Parathyroid adenoma (tissue), 2 donors: Measurements from ENCODE around the gene CCDC198.

ENCODE experiments used
- H2AFZ ChIP-seq: fragments of 300-600 bp; sonication (generic); one replicate; pipeline ENCODE4 v1.7.0; 2017; ENCODE audit warnings: antibody characterized with exemption, mild to moderate bottlenecking
- H3K27ac ChIP-seq: fragments of 300-600 bp; sonication (generic); one replicate; pipeline ENCODE4 v1.7.0; 2017
- H3K27me3 ChIP-seq: fragments of 300-600 bp; sonication (generic); one replicate; pipeline ENCODE4 v1.7.0; 2017; ENCODE audit warnings: low read length; ENCODE audit not compliant: control insufficient read depth, insufficient read depth
- H3K36me3 ChIP-seq: fragments of 300-600 bp; sonication (generic); one replicate; pipeline ENCODE4 v1.7.0; 2017; ENCODE audit warnings: low read length; ENCODE audit not compliant: control insufficient read depth, insufficient read depth
- H3K4me1 ChIP-seq: fragments of 300-600 bp; sonication (generic); one replicate; pipeline ENCODE4 v1.7.0; 2017; ENCODE audit warnings: control low read depth
- H3K4me2 ChIP-seq: fragments of 300-600 bp; sonication (generic); one replicate; pipeline ENCODE4 v1.7.0; 2017; ENCODE audit warnings: low read length
- H3K4me3 ChIP-seq: fragments of 300-600 bp; sonication (generic); one replicate; pipeline ENCODE4 v1.7.0; 2017; ENCODE audit warnings: low read depth, low read length
- H3K79me2 ChIP-seq: fragments of 300-600 bp; sonication (generic); one replicate; pipeline ENCODE4 v1.7.0; 2017; ENCODE audit warnings: control low read depth
- H3K9ac ChIP-seq: fragments of 300-600 bp; sonication (generic); one replicate; pipeline ENCODE4 v1.7.0; 2017; ENCODE audit warnings: mild to moderate bottlenecking
- H3K9me3 ChIP-seq: fragments of 300-600 bp; sonication (generic); one replicate; pipeline ENCODE4 v1.7.0; 2017; ENCODE audit warnings: low read length; ENCODE audit not compliant: control insufficient read depth
- TF ChIP-seq, protein P1 (sequence below): fragments of 300-600 bp; sonication (generic); IDR thresholded peaks from one replicate; pipeline ENCODE4 v1.7.0; 2017; ENCODE audit warnings: antibody characterized with exemption, mild to moderate bottlenecking
- donor health status: primary hyperparathyroidism.

CCDC198 gene, protein sequence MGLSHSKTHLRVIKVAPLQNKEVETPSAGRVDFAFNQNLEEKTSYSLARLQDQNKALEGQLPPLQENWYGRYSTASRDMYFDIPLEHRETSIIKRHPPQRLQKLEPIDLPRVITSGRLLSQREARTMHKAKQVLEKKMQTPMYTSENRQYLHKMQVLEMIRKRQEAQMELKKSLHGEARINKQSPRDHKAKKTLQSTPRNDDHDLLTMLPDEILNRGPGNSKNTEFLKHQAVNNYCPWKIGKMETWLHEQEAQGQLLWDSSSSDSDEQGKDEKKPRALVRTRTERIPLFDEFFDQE

DNA sequence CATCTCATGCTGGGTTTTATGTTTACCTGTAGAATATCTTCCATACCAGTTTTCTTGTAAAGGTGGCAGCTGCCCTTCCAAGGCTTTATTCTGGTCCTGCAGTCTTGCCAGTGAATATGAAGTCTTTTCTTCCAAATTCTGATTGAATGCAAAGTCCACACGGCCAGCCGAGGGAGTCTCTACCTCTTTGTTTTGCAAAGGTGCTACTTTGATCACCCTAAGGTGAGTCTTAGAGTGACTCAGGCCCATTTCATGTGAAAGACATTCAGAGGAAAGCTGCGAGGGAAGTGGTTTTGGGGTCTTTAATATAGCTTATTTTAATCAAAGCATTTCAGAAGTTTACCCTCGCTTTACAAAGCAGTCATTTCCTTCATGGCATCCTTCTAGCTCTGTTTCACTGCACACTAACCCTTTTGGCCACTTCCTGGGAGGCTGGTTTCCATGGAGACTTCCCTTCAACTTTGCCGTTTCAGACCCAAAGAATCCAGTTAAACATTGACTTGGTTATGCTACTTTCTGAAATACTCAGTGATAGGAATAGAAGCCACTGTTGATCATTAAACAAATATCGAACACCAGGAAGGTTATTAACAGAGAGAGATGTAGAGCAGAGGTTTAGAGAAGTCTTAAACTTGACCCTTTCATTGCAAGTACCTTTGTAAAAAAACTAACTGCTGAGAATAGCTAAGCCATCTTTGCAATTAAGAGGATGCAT lies at the start of gene CCDC198:
CCDC198 (minus strand) TSS at position 391 of the 715 bp plus-strand sequence; CDS start at position 249, 142 bp downstream.
- Histone ChIP-seq H3K79me2 (no peaks in the 10 kb centered on the region), H3K9ac (no peak within 1 kb of the TSS), H3K27me3 (no peaks in the 10 kb centered on the region), H3K9me3 (no peaks in the 10 kb centered on the region), H2AFZ (no peak within 1 kb of the TSS), H3K4me3 (no peak within 1 kb of the TSS), H3K27ac (no peak within 1 kb of the TSS), H3K4me1 (no peaks in the 10 kb centered on the region), H3K4me2 (no peak within 1 kb of the TSS), H3K36me3 (no peaks in the 10 kb centered on the region)
- TF ChIP-seq, protein P1, sequence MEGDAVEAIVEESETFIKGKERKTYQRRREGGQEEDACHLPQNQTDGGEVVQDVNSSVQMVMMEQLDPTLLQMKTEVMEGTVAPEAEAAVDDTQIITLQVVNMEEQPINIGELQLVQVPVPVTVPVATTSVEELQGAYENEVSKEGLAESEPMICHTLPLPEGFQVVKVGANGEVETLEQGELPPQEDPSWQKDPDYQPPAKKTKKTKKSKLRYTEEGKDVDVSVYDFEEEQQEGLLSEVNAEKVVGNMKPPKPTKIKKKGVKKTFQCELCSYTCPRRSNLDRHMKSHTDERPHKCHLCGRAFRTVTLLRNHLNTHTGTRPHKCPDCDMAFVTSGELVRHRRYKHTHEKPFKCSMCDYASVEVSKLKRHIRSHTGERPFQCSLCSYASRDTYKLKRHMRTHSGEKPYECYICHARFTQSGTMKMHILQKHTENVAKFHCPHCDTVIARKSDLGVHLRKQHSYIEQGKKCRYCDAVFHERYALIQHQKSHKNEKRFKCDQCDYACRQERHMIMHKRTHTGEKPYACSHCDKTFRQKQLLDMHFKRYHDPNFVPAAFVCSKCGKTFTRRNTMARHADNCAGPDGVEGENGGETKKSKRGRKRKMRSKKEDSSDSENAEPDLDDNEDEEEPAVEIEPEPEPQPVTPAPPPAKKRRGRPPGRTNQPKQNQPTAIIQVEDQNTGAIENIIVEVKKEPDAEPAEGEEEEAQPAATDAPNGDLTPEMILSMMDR = no peak

DNA sequence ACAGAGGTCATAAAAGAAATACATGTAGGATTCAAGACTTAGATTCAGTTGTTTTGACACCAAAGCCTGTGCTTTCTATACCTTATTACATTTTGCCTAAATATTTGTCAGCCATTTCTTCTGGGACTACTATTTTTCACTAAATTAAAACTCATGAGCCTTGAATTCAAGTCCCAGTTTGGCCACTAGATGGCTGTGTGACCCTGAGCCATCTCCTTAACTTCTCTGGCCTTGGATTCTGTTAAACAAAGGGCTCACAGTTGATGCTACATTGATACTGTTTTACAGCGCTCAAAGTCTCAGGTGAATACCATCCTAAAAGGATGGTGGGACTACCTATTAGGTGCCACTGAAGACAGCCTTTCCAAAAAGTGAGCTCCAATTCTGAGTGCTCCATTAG lies 39.6 kb upstream of the CCDC198 start:
- no peaks in the 10 kb centered on the region for H3K4me1 ChIP-seq
- TF ChIP-seq, protein P1 = no peak

DNA sequence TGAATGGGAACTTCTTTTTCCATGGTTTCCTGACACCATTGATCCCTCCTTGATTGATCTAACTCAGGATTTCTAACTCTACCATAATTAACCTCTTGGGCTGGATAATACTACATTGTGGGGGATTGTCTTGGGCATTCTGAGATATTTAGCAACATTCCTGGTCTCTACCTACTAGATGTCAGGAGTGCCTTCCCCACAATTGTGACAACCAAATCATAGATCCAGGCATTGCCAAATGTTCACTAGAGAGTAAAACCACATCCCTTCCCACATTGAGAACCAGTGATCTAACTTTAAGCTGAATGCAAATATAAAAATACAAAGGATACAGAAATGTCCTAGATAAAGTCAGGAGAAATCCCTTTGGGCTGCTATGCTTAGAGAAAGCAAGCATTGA lies 36.9 kb upstream of the CCDC198 start:
- Histone ChIP-seq H3K4me1 (no peaks in the 10 kb centered on the region), H2AFZ (no peak overlapping the region), H3K9me3 (no peaks in the 10 kb centered on the region), H3K27me3 (no peaks in the 10 kb centered on the region), H3K36me3 (no peaks in the 10 kb centered on the region), H3K9ac (no peak overlapping the region), H3K79me2 (no peaks in the 10 kb centered on the region), H3K27ac (no peak overlapping the region), H3K4me3 (no peak overlapping the region), H3K4me2 (no peak overlapping the region)
- TF ChIP-seq, protein P1 = no peak

More for the DNA sequence above, 39.6 kb upstream of the CCDC198 start:
- Histone ChIP-seq H3K4me2 (no peak overlapping the region), H3K27ac (no peak overlapping the region), H2AFZ (no peak overlapping the region), H3K4me3 (no peak overlapping the region), H3K36me3 (no peaks in the 10 kb centered on the region), H3K9ac (no peak overlapping the region), H3K9me3 (no peaks in the 10 kb centered on the region), H3K27me3 (no peaks in the 10 kb centered on the region), H3K79me2 (no peaks in the 10 kb centered on the region)

DNA sequence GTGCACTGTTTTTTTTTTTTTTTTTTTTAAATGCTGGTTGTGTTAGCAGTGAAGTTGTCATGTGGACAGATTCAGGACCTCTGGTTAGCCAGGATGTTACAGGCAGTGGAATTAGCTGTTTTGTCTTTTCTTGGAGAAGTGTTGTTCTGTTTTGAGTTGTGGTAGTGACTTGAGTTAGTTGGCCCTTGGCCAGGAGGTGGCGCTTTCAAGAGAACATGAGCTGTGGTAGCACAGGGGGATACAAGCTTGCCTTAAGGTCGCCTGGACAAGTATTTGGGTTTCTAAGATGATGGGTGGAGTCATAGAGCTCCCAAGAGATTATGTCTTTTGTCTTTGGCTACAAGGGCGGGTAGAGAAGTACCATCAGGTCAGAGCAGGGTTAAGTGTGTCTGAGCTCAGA lies 33.3 kb upstream of the CCDC198 start:
- H3K27me3 ChIP-seq = no peaks in the 10 kb centered on the region
- H3K4me1 ChIP-seq = no peaks in the 10 kb centered on the region
- H3K27ac ChIP-seq = no peak overlapping the region
- H3K9ac ChIP-seq = no peak overlapping the region
- no peaks in the 10 kb centered on the region for H3K36me3 ChIP-seq
- no peaks in the 10 kb centered on the region for H3K9me3 ChIP-seq
- TF ChIP-seq, protein P1 = no peak
- H2AFZ ChIP-seq = no peak overlapping the region
- no peaks in the 10 kb centered on the region for H3K79me2 ChIP-seq
- no peak overlapping the region for H3K4me2 ChIP-seq
- H3K4me3 ChIP-seq = no peak overlapping the region
